HG03575 (cell line): Measurements from ENCODE around the gene TRHDE.

ENCODE experiments used
- ATAC-seq: cut with Tn5 transposase; IDR thresholded peaks from one replicate; pipeline ENCODE4 v1.9.1; 2021; ENCODE audit not compliant: unreplicated experiment, insufficient number of reproducible peaks, low FRiP score; ENCODE audit errors: extremely low read depth

The TRHDE gene

GRCh38 chr12:72271451-72272090 is 599 bp upstream of the TRHDE start:
- no peak for ATAC-seq

GRCh38 chr12:72272731-72273498 is 745 bp downstream of the TRHDE start:
- no peak for ATAC-seq

- no peak for ATAC-seq
Measured at GRCh38 chr12:72273499-72273837, 1.3 kb downstream of the TRHDE start.

- ATAC-seq, result no peak
Measured at GRCh38 chr12:72273851-72274351, 1.7 kb downstream of the TRHDE start.

- ATAC-seq, result no peak
Measured at GRCh38 chr12:72274931-72275330, 2.8 kb downstream of the TRHDE start.

- ATAC-seq, result no peak
Measured at GRCh38 chr12:72275526-72275925, 3.4 kb downstream of the TRHDE start.

GRCh38 chr12:72276181-72276805 is 4.1 kb downstream of the TRHDE start:
- ATAC-seq, result no peak

- no peak for ATAC-seq
Measured at GRCh38 chr12:72277415-72277814, 5.2 kb downstream of the TRHDE start.

- no peak for ATAC-seq
Measured at GRCh38 chr12:72278894-72279293, 6.7 kb downstream of the TRHDE start.

GRCh38 chr12:72281126-72281525 is 9.0 kb downstream of the TRHDE start:
- no peak for ATAC-seq

- no peak for ATAC-seq
Measured at GRCh38 chr12:72282721-72283120, 10.6 kb downstream of the TRHDE start.

GRCh38 chr12:72285861-72286260 is 13.7 kb downstream of the TRHDE start:
- no peak for ATAC-seq

GRCh38 chr12:72286526-72286925 is 14.4 kb downstream of the TRHDE start:
- no peak for ATAC-seq

GRCh38 chr12:72288436-72288835 is 16.3 kb downstream of the TRHDE start:
- ATAC-seq, result no peak

GRCh38 chr12:72288911-72289310 is 16.7 kb downstream of the TRHDE start:
- no peak for ATAC-seq

GRCh38 chr12:72289633-72290032 is 17.5 kb downstream of the TRHDE start:
- no peak for ATAC-seq

- ATAC-seq, result no peak
Measured at GRCh38 chr12:72291175-72291574, 19.0 kb downstream of the TRHDE start.

- ATAC-seq, result no peak
Measured at GRCh38 chr12:72293701-72294100, 21.5 kb downstream of the TRHDE start.

- ATAC-seq, result no peak
Measured at GRCh38 chr12:72295101-72295500, 22.9 kb downstream of the TRHDE start.

- no peak for ATAC-seq
Measured at GRCh38 chr12:72295744-72296143, 23.6 kb downstream of the TRHDE start.
